A204.1 (cell line): Measurements from ENCODE around the gene HMG20B.

Source experiments
- FAIRE-seq: peaks from 2 replicates; lab custom pipeline; 2012; peaks lifted over from hg19 to GRCh38; lab: Jason Lieb, UNC

Gene HMG20B

GRCh38 chr19:3622224-3622623 lies 49.5 kb downstream of the HMG20B start:
- no peak for FAIRE-seq

- no peak for FAIRE-seq
Measured at GRCh38 chr19:3623716-3624115, 51.0 kb downstream of the HMG20B start.

GRCh38 chr19:3625996-3626472 lies 53.3 kb downstream of the HMG20B start:
- no peak for FAIRE-seq

- peak; percentile 98 for FAIRE-seq
Measured at GRCh38 chr19:3626473-3627350, 54.0 kb downstream of the HMG20B start, which contains the start of gene CACTIN. TSS of gene CACTIN (minus strand) at chr19:3626790. CDS start at chr19:3626762, 28 bp downstream.

GRCh38 chr19:3627351-3627723 lies 54.6 kb downstream of the HMG20B start:
- FAIRE-seq, result no peak
